Middle frontal gyrus (tissue), 1 donor: ENCODE data around the gene HDC.

Source experiments
- DNase-seq: peaks from one replicate; pipeline ENCODE4 v3.0.0-alpha.2; 2015; ENCODE audit warnings: low spot score; ENCODE audit errors: extremely low spot score

HDC gene

DNA sequence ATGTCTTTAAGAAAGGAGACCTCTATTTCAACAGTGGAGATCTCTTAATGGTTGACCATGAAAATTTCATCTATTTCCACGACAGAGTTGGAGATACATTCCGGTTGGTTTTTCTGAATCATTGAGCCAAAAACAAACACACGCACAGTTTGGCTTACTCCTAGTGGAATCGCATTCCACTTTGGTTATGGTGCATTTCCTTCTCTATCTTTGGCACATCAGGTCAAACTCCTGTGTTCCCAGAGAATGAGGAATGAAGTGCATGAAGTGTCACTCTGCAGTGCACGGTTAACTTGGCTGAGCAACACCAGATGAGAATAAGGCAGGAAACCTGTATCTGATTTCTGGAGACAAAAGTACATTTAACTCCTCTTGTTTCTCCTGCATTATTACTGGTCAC, 38.5 kb downstream of the HDC start:
- no peak for DNase-seq

DNA sequence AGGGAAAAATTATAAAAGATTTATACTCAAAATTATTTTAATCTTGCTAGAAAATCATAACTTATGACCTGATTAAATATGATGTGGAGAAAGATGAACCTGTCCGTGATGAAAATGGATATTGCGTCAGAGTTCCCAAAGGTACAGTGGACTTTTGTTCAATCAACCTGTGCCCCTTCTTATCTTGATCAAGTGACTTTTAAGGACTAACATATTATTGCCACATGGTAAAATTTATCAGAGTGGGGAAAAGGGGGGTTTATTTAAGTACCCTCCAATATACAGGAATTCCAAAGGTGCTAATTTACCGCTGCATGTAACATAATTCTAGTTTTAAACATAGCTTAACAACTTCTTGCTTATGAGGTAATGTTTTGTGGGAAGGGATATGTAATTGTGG, 39.6 kb downstream of the HDC start:
- DNase-seq, result no peak

DNA sequence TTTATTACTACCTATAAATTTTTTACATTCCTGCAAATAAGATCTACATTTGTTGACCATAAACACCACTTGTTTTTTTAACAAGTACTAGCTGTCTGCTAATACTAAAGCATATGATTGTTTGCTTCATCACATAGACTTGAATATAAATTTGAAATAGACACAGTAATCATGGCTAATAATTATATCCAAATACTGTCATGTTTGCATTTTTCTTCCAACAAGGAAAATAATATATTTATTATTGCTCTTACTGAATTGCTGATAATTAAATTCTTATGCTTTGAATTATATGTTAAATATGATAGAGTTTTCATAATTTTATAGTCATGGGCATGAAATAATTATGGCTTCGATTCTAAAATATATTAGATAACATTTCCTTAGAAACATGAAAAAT, 40.5 kb downstream of the HDC start:
- DNase-seq, result no peak

DNA sequence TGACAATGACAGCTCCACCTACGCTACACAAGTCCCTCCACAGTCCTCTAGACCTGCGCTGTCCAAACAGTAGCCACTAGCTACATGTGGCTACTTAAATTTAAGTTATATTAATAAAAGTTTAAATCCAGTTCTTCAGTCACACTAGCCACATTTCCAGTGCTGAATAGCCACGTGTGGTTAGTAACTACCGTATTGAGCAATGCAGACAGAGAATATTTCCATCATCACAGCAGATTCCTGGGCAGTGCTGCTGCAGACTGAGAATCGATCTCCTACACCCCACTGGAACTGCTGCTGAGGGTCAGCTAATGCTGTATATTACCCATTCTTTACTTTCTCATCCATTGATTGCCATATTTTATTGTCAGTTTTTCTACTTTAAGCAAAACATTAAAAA, 40.9 kb downstream of the HDC start:
- no peak for DNase-seq

DNA sequence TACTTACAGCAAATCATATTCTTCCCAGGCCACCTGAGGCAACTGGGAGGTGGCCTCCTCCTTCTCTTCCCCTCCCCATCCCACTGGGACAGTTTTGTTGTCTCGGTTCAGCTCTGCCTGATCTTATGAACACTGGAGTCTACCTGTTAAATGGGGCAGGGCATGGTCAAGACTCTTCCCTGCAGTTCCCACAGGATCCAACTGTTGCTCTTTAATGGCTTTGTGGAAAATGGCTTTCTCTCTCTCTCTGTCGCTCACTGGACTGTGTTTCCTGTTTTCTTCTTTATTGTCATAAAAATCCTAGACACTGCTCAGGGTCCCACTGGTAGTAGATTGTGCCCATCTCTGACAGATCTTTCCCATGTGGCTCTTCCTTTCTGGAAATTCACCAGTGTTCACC, 43.3 kb downstream of the HDC start:
- no peak for DNase-seq

DNA sequence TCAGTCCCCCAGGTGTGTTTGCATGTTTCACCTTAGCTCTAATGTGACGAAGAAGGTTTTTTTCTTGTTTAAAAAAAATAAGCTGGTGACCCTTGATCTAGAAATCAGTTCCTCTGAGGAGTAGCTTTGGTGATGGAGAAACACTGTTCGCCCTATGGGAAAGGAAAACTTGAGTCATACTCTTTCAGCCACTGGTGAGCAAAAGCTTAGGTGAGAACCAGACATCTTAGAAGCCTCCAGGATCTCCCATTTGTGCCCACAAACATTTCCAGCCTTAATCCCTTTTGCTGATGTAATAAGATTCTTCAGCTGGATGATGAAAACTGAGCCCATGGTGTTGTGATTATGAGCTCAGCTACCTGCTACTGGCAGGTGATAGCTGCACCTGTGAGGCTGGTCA, 45.7 kb downstream of the HDC start:
- no peak for DNase-seq

DNA sequence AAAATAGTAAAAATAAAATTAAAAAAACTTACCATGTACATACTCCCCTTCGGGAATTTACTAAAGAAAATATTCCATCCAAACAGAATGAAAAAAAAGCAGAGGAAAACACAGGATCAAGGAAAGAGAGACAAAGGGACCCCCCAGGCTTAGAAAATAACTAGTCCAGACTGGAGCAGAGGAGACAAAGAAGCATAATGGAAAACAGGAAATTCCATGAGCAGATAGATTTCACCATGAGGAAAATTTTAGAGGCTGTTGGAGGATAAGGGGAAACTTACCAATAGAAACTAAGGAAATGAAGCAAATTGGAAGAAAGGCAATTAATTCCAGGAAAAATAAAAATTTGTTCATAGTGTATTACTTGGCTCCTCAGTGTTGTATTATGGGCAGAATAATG, 46.8 kb downstream of the HDC start:
- no peak for DNase-seq

DNA sequence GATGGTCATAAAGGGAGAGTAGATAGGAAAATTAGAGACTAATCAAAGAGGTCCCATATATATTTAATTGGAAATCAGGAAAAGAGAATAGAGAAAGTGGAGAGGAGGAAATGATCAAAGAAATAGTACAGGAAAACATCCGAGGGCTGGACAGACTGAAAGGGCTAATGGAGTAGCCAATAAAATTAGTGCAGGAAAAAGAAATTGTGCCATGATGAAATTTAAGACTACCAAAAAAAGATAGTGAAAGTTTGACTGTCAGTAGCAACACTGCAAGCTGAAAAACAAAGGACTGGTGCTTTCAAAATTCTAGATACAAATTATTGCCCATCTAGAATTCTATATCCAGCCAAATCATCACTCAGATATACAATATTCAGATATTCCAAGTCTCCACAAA, 47.2 kb downstream of the HDC start:
- DNase-seq, result no peak

DNA sequence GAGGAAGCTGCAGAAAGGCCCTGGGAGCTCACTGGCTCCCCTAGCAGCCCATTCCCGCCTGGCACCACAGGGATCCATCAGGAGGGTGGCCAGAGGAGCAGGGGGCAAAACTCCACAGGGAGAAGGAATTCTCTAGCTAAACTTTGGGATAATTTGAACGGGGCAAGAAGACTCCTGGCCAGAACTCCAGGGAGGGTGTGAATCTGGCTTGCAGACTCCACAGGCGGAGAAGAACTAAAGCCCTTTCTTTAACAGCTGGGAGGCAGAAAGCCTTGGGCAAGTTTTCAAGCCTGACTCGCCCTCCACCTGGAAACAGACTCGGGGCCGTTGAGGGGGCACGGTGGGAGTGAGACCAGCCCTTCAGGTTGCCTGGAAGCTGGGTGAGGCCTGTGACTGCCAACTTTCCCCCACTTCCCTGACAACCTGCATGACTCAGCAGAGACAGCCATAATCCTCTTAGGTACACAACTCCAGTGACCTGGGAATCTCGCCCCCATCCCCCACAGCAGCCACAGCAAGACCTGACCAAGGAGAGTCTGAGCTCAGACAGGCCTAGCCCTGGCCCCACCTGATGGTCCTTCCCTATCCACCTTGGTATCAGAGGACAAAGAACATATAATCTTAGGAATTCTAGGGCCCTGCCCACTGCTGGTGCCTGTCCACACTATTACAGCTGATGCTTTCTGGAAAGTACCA, 54.9 kb downstream of the HDC start:
- no peak for DNase-seq

DNA sequence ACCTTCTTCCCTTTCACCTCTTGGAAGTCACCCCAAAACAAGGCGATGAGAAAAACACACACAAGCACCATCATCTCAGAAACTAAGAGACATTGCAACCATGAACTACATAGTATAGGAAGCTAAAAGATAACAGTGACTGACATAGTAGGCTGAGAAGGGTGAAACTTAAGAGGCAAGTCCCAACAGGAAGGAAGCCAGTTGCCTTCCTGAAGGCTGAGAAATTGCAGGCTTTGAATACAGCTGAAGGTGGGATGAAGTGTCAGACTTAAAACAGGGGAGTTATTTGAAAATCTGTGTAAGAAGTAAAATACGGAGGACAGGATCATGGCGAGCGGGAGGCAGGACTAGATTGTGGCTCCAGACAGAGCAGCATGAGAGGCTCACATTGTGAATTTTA, 55.7 kb downstream of the HDC start:
- DNase-seq, result no peak

DNA sequence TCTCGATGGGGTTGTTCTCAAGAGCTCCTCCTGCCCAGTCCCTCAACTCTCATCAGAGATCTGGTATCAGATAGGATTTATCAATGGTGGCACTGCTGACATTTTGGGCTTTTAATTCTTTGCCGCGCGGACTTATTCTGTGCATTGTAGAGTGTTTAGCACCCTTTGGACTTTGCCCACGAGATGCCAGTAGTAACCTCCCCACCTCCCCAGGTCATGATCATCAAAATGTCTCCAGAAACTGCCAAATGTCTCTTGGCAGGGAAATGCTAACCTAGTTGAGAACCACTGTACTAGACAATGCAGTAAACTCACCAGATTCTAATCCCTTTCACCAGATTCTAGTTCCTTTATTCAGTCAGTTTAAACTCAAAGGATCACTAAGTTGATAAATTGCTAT, 59.5 kb downstream of the HDC start:
- no peak for DNase-seq

DNA sequence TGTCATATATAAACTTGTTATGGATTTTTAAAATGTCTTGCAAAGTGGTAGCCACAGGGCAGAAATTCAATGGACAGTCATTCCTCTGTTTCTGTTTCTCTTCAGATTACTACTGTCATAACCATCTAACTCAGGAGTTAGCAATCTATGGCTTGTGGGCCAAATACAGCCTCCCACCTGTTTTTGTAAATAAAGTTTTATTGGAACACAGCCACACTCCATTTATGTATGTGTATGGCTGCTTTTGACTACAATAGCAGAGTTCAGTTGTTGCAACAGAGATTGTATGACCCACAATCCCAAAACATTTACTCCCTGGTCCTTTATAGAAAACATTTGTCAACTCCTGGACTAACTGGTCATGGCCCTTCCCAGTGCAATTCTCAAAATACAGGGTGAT, 63.5 kb downstream of the HDC start:
- no peak for DNase-seq

DNA sequence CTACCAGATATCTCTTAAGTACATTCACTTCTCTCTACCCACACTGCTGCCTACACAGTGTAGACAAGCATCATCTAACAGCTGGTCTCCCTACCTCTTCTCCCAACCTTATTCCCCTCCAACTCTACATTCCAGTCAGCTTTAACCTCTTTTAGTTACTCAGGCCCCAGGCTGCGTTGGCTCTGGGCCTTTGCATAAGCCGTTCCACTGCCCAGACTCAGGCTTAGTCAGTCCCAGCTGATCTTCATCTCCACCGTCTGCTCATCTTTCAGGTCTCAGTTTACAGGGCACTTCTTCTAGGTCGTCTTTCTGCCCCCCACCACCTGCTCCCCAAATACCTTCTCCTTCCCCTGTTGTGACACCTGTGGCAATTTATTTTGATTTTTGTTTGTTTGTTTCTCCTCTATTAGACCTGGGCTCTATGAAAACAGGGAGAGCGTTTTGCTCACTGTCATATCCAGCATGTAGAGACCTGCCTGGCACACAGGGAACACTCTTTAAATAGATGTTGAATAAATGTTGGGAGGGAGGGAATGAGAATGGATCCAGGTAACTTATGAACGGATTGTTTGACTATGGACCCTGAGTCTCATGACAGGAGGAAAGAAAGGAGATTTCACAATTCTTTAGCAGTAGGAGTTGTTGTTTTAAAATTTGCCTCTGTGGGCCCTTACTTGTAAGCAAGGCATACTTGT, 72.5 kb downstream of the HDC start:
- DNase-seq, result no peak

DNA sequence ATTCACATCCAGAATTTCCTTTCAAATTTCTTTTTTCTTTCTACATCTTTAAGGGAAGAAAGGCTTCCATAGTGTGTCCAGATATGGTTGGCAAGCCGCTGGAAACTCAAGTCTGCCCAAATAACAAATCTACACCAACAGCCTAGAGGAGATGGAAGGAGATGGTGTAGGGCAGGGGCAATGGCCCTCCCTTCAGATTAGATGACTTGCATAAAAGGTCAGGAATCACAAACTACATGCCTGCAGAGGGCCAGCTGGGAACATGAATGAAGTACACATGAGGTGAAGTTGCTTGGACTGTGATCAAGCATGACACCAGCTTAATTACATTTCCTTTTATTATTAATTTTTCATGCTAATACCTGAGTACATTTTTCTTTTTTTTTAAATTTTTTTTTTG, 73.4 kb downstream of the HDC start:
- DNase-seq, result no peak
